Skin epidermis (tissue), 12 donors: ENCODE data around the gene WNK2.
"Not testable (repeated sequence)": the region's sequence is repeated elsewhere in the genome, so short reads cannot be mapped to it uniquely, and the experiment has no call there.

Experiments used
- H3K27ac ChIP-seq, 21 experiments: fragments of 200-600 bp; sonication (generic) in 11 of 21; one replicate each; pipeline ENCODE4 v1.5.0; 2020; ENCODE audit warnings: mild to moderate bottlenecking in 3 of 21, inconsistent platforms in 2 of 21, moderate library complexity in 2 of 21
- H3K4me3 ChIP-seq, 7 experiments: fragments of 200-600 bp; sonication (generic) in 2 of 7; one replicate each; pipeline ENCODE4 v1.5.0; 2020; ENCODE audit warnings: inconsistent platforms in 2 of 7, mild to moderate bottlenecking in 2 of 7, moderate library complexity in 1 of 7

Gene WNK2

GRCh38 chr9:93246526-93246925, 62.6 kb downstream of the WNK2 start:
- Histone ChIP-seq H3K4me3 (no peak overlapping the region), H3K27ac (no peak overlapping the region)

DNA sequence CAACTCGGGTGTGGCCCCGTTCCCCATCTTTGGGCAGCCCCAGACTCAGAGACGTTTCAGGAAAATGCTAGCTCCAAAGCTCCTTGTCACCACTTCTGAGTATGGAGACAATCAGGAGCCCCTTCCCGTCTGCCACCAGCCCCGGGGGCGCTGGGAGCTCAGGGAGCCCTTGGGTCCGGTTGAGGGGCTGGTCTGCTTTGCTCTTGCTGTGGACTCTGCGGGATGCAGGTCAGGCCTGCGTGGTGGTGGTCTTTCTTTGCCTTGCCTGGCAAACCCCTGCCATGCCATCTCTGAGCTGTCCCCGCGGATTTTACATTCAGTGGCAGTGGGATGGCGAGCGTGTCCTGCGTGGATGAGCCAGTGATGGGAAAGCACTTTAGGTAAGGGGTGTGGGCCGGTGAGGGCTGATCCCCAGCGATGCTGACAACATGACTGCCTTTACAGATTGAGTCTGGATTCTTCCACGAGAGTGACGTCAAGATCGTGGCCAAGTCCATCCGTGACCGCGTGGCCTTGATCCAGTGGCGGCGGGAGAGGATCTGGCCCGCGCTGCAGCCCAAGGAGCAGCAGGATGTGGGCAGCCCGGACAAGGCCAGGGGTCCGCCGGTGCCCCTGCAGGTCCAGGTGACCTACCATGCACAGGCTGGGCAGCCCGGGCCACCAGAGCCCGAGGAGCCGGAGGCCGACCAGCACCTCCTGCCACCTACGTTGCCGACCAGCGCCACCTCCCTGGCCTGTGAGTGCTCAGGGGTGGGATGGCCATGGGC, 63.3 kb downstream of the WNK2 start:
- Histone ChIP-seq H3K4me3 (no peak overlapping the region), H3K27ac (no peak overlapping the region)

GRCh38 chr9:93247892-93248291, 64.0 kb downstream of the WNK2 start:
- Histone ChIP-seq H3K27ac (no peak overlapping the region), H3K4me3 (no peak overlapping the region)

DNA sequence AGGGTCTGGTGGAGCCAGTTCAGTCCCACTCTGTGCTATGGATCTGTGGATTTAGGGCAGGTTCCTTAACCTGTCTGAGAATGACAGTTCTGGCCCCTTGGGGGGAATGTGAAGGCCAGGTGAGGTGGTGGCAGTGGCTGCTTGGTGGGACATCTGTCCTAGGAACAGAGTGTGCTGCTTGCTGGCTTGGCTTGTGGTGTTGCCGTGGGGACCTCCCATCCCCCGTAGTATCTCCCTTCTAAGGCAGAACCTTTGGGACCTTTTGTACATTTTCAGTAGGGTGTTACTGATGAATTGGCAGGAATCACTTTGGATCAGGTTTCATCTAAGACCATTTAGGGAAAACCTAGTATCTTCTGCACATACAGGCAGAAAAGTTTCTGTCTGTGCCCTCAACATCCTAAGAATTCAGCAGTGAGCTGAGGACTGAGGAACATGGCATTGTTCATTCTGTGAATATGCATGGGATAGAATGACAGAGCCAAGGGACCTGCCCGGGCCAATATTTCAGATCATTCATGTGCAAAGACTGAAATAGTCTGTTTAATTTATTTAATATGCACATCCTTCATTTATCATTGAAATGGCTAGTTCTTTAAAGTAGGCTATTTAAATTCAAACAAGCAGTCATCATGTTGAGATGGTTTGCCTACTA, 64.6 kb downstream of the WNK2 start:
- no peak overlapping the region for H3K27ac ChIP-seq
- no peak overlapping the region for H3K4me3 ChIP-seq

GRCh38 chr9:93250185-93250584, 66.2 kb downstream of the WNK2 start:
- Histone ChIP-seq H3K27ac (no peak overlapping the region), H3K4me3 (no peak overlapping the region)

- not testable (repeated sequence) for H3K4me3 ChIP-seq
Observed at GRCh38 chr9:93251309-93251708, 67.4 kb downstream of the WNK2 start.

GRCh38 chr9:93252116-93252780, 68.3 kb downstream of the WNK2 start:
- no peak overlapping the region for H3K27ac ChIP-seq

More at GRCh38 chr9:93251309-93251708, 67.4 kb downstream of the WNK2 start:
- H3K27ac ChIP-seq, result not testable (repeated sequence)

GRCh38 chr9:93252781-93253530, 69.0 kb downstream of the WNK2 start:
- H3K4me3 ChIP-seq, result no peak overlapping the region
- H3K27ac ChIP-seq, result no peak overlapping the region

More at GRCh38 chr9:93252116-93252780, 68.3 kb downstream of the WNK2 start:
- no peak overlapping the region for H3K4me3 ChIP-seq

DNA sequence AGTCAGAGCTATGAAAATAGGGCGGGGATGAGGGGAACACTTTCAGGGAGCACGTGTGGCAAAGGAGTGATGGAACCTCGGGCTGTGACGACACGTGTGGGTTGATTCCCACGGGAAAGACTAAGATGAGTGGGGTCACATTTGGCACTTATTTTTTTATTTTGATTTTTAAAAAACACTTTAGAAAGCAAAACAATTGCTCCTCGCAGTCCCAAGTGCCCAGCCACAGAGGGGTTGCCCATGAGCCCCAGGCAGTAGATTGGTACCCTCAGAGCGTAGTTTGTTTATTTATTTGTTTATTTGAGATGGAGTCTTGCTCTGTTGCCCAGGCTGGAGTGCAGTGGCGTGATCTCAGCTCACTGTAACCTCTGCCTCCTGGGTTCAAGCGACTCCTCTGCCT, 69.7 kb downstream of the WNK2 start:
- H3K27ac ChIP-seq, result no peak overlapping the region
- H3K4me3 ChIP-seq, result no peak overlapping the region

GRCh38 chr9:93254061-93254481, 70.1 kb downstream of the WNK2 start:
- Histone ChIP-seq H3K4me3 (no peak overlapping the region), H3K27ac (no peak overlapping the region)

GRCh38 chr9:93254806-93255493, 71.0 kb downstream of the WNK2 start:
- Histone ChIP-seq H3K4me3 (no peak overlapping the region), H3K27ac (no peak overlapping the region)

DNA sequence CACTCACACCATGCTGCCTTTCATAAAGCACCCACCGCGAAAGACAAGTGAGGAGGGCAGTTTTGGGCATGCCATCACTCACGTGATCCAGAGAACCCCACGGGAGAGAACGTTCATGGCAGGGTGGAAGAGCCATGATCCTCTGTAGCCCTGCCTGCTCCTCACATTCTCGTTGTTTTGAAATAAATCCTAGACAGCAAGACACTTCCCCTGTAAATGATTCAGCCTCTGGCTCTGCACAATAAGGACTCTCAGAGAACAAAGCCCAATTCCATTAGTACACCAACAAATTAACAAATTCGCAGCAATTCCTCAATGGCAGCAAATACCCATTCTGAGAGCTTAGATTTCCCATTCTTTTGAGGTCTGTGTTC, 71.5 kb downstream of the WNK2 start:
- Histone ChIP-seq H3K27ac (no peak overlapping the region), H3K4me3 (no peak overlapping the region)

DNA sequence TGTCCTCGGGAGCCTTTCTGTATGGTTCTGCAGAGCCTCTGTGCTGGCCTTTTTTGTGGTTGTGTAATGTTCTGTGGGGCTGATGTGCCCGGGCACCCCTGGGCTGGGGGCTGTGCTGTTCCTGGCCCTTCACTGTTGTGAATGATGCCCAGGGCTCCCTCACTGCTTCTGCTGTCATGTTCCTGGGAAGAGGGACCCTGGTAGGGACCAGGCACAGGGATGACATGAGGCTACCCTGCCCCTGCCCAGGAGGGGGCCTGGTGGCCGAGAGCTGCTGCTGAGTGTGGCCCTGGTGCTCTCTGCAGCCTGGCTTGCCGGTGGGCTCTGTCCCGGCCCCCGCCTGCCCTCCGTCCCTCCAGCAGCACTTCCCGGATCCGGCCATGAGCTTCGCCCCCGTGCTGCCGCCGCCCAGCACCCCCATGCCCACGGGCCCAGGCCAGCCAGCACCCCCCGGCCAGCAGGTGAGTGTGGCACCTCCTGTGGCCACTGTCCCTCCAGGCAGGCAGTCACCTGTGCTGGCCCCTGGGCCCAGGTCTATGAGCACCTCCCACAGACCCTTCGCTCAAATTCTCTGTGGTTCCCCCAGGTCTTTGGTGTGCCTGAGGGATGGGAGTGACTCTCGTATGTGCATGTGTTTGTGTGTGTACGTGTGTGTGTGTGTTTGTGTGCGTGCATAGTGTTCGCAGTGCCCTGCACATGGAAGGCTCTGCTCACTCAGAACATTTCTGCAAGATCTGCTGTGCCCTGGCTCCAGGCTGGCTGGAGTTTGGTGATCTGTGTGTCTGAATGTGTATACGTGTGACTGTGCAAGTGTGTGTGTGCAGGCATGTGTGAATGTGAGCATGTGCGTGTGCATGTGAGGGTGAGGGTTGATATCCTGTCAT, 72.3 kb downstream of the WNK2 start:
- no peak overlapping the region for H3K4me3 ChIP-seq
- no peak overlapping the region for H3K27ac ChIP-seq

DNA sequence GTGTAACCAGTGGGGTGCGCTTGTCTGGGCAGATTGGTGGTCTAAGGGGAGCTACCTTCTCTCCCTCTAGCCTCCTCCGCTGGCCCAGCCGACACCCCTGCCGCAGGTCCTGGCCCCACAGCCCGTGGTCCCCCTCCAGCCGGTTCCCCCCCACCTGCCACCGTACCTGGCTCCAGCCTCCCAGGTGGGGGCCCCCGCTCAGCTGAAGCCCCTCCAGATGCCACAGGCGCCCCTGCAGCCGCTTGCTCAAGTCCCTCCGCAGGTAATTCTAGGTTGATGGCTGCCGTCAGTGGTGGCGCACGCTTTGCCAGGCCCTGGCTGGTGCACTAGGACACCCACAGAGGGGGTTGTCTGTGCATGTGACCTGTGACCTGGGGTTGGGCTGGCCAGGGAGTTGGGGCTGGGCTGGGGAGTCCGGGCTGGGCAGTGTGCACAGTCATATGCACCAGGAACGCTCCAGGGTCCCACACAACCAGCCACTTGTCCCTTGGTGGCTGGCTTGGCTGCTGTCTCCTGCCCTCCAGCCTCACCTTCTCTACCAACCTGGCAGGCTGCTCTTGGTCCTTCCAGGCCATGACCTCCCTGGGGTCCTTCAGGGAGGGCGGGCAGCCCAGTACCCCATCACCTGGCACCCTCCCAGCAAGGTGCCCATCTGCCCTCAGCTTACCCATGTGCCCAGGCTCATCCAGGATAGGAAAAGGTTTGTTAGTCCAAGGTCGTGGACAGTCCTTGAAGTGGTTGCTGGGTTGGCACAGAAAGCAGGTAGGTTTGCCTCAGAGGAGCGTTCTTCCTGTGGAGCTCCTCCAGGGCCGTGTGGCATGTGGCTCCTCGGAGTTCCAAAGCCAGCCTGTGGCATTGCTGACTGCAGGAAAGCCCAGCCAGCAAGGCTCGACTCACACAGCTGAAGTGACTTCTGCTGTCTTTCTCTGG, 73.2 kb downstream of the WNK2 start:
- no peak overlapping the region for H3K27ac ChIP-seq
- H3K4me3 ChIP-seq, result no peak overlapping the region

- H3K27ac ChIP-seq, result no peak overlapping the region
Observed at GRCh38 chr9:93257808-93258331, 73.9 kb downstream of the WNK2 start.

DNA sequence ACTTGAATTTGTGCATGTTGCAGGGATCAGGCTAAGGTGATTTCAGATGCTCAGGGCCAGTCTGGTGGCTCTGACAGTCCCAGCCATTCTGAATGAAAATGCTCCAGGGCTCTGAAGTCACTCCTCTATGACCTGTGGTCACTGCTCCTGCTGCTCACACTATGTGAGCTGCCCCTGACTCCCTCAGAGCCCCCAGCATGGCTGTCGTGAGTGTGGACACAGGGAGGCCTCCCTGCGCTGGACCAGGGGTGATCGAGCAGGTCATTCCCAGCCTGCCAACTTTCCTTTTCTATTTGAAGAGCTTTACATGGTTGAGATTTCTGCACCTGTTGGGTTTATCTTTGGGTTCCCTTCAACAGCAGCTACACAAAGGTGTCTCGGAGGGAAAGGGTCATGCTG, 74.5 kb downstream of the WNK2 start:
- Histone ChIP-seq H3K4me3 (no peak overlapping the region), H3K27ac (no peak overlapping the region)

More at GRCh38 chr9:93257808-93258331, 73.9 kb downstream of the WNK2 start:
- H3K4me3 ChIP-seq, result no peak overlapping the region

DNA sequence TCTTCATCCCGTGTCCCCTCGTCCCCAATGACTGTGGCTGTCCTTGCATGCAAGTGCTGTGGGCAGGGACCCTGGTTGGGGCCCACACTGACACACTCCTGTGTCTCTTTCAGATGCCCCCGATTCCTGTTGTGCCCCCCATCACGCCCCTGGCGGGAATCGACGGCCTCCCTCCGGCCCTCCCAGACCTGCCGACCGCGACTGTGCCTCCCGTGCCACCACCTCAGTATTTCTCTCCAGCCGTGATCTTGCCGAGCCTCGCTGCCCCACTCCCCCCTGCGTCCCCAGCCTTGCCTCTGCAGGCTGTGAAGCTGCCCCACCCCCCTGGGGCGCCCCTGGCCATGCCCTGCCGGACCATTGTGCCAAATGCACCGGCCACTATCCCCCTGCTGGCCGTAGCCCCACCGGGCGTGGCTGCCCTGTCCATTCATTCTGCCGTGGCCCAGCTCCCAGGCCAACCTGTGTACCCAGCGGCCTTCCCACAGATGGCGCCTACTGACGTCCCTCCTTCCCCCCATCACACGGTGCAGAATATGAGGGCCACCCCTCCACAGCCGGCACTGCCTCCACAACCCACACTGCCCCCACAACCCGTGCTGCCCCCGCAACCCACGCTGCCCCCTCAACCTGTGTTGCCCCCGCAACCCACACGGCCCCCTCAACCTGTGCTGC, 75.0 kb downstream of the WNK2 start:
- Histone ChIP-seq H3K27ac (no peak overlapping the region), H3K4me3 (no peak overlapping the region)
